Body of pancreas (tissue), 4 donors: ENCODE measurements around the gene A3GALT2. TPM values are rescaled to one million over a fixed set of nuclear protein-coding genes. Genes with fewer than 3 reads are reported as not detected.

Experiments used
- ATAC-seq: fragments of 150-250 bp; one replicate; pipeline ENCODE4 v1.9.1; 2016
- DNase-seq, 4 donors: peaks; one replicate each; pipeline ENCODE4 v3.0.0-alpha.2; 2019
- H3K27ac ChIP-seq, 4 donors: fragments of 200-600 bp; sonication (generic); 1 replicate in 3 of 4; 2 replicates in 1 of 4; pipeline versions ENCODE4 v1.5.1 to v1.6.1; 2016 to 2019; ENCODE audit warnings: mild to moderate bottlenecking in 1 of 4, mixed read lengths in 1 of 4, moderate library complexity in 1 of 4
- H3K27me3 ChIP-seq, 2 donors: fragments of 200-600 bp; sonication (generic); one replicate each; pipeline ENCODE4 v1.6.0; 2016; ENCODE audit warnings: mild to moderate bottlenecking in 1 of 2
- H3K36me3 ChIP-seq, 2 donors: fragments of 200-600 bp; sonication (generic); replicated peaks in 1 of 2; 2 replicates each; pipeline ENCODE4 v1.5.1; 2016; ENCODE audit warnings: low read depth in 2 of 2; ENCODE audit not compliant: insufficient read depth in 1 of 2
- H3K4me1 ChIP-seq: fragments of 200-600 bp; sonication (generic); one replicate; pipeline ENCODE4 v1.6.0; 2016
- H3K4me3 ChIP-seq, 2 donors: fragments of 200-600 bp; sonication (generic); 1 replicate in 1 of 2; 2 replicates in 1 of 2; pipeline ENCODE4 v1.5.1; 2016 to 2019
- H3K9me3 ChIP-seq, 3 donors: fragments of 200-600 bp; sonication (generic); 1 replicate in 2 of 3; 2 replicates in 1 of 3; pipeline ENCODE4 v1.5.1; 2016
- POLR2A ChIP-seq, 3 donors: fragments of 450-650 bp; IDR thresholded peaks; one replicate each; pipeline ENCODE4 v1.6.1; 2016; ENCODE audit warnings: antibody characterized with exemption in 3 of 3, mild to moderate bottlenecking in 2 of 3
- WGBS, 2 donors: methylation state at CpG; one replicate each; pipeline ENCODE4 v1.1.5; 2017; 5-methylcytosine and 5-hydroxymethylcytosine counted together
- intact Hi-C: fragments of 100-400 bp; cut with DNase I; formaldehyde crosslinking; loops from one replicate; pipeline ENCODE4 v1.15.1; 2023
- total RNA-seq, 2 donors: library from RNA; depleted of rRNA; stranded (reverse); fragments of >200 nt; gene quantifications; one replicate each; pipeline ENCODE4 v1.1.0, GENCODE V29; 2016
- TF ChIP-seq, protein P1 (sequence below), 7 experiments: fragments of 450-650 bp in 4 of 7; fragments of 200-600 bp in 3 of 7; sonication (generic) in 3 of 7; IDR thresholded peaks; one replicate each; pipeline ENCODE4 v1.5.1; 2016 to 2019; ENCODE audit warnings: antibody characterized with exemption in 7 of 7

Gene A3GALT2
- total RNA-seq, 2 donors from 2014 or later = not detected

- DNase-seq (no peak), ATAC-seq (no peak)
- intact Hi-C loops = no loop called here
- peaks cover 18% of the 10 kb centered on the region for H3K4me1 ChIP-seq
- H3K4me3 ChIP-seq = no peak overlapping the region
- TF ChIP-seq POLR2A (IDR thresholded peaks at IDR 0.05) = no peak
- TF ChIP-seq, protein P1, sequence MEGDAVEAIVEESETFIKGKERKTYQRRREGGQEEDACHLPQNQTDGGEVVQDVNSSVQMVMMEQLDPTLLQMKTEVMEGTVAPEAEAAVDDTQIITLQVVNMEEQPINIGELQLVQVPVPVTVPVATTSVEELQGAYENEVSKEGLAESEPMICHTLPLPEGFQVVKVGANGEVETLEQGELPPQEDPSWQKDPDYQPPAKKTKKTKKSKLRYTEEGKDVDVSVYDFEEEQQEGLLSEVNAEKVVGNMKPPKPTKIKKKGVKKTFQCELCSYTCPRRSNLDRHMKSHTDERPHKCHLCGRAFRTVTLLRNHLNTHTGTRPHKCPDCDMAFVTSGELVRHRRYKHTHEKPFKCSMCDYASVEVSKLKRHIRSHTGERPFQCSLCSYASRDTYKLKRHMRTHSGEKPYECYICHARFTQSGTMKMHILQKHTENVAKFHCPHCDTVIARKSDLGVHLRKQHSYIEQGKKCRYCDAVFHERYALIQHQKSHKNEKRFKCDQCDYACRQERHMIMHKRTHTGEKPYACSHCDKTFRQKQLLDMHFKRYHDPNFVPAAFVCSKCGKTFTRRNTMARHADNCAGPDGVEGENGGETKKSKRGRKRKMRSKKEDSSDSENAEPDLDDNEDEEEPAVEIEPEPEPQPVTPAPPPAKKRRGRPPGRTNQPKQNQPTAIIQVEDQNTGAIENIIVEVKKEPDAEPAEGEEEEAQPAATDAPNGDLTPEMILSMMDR (IDR thresholded peaks at IDR 0.05) = no peak
- no peaks in the 10 kb centered on the region for H3K27me3 ChIP-seq
- WGBS, 2 donors = 72 to 82% methylated on average over 2 of the region's 2 CpGs
- H3K9me3 ChIP-seq = no peaks in the 10 kb centered on the region
- H3K36me3 ChIP-seq = no peaks in the 10 kb centered on the region
- H3K27ac ChIP-seq = no peak overlapping the region
Observed at GRCh38 chr1:33359931-33360330, 39.0 kb upstream of the A3GALT2 start.

DNA sequence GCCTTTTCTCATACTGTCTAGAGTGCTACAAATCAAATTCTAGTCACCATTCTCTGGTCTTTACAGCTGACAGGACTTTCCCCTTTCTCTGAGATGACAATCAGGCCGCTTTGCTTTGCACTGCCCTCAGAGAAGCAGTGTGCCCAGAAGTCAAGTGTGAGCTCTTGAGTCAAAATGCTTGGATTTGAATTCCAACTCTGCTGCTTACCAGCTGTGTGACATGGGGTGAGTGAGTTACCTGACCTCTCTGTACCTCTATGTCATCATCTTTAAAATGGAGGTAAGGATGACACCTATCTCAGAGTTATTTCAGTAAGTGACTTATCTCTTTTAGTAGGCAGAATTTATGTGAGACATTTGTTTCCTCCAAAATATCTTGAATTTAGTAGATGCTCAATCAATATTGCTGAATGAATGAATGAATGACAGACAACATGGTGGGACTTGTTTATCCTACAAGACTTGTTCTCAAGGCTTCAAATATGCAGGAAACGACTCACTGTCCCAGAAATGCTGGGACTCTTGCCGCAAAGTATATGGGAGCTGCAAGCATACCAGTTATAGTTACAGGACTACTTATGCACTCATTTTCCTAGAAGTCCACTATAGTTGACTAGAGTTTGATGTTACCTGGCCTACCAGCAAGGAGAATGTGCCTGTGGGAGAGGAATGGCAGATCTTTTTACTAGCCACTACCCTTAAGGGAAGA is 38.1 kb upstream of the A3GALT2 start:
- DNase-seq = no peak
- H3K27me3 ChIP-seq = no peaks in the 10 kb centered on the region
- no peaks in the 10 kb centered on the region for H3K9me3 ChIP-seq
- no peak for TF ChIP-seq POLR2A (IDR thresholded peaks at IDR 0.05)
- TF ChIP-seq, protein P1 (IDR thresholded peaks at IDR 0.05) = no peak
- intact Hi-C loops = no loop called here
- H3K36me3 ChIP-seq = no peaks in the 10 kb centered on the region
- WGBS, 2 donors = 89% methylated on average over 3 of the region's 3 CpGs
- peaks cover 9% of the 10 kb centered on the region for H3K4me1 ChIP-seq
- H3K4me3 ChIP-seq = no peak overlapping the region
- no peak for ATAC-seq
- H3K27ac ChIP-seq = no peak overlapping the region

GRCh38 chr1:33358114-33358794 is 37.4 kb upstream of the A3GALT2 start:
- no peaks in the 10 kb centered on the region for H3K36me3 ChIP-seq
- peaks cover 2% of the 10 kb centered on the region for H3K4me1 ChIP-seq
- TF ChIP-seq POLR2A (IDR thresholded peaks at IDR 0.05) = no peak
- TF ChIP-seq, protein P1 (IDR thresholded peaks at IDR 0.05) = no peak
- no peaks in the 10 kb centered on the region for H3K27me3 ChIP-seq
- no peak for ATAC-seq
- no peak for DNase-seq
- intact Hi-C loops = no loop called here
- no peak overlapping the region for H3K27ac ChIP-seq
- 74 to 78% methylated on average over 4 of the region's 4 CpGs for WGBS, 2 donors
- no peaks in the 10 kb centered on the region for H3K9me3 ChIP-seq
- H3K4me3 ChIP-seq = no peak overlapping the region

DNA sequence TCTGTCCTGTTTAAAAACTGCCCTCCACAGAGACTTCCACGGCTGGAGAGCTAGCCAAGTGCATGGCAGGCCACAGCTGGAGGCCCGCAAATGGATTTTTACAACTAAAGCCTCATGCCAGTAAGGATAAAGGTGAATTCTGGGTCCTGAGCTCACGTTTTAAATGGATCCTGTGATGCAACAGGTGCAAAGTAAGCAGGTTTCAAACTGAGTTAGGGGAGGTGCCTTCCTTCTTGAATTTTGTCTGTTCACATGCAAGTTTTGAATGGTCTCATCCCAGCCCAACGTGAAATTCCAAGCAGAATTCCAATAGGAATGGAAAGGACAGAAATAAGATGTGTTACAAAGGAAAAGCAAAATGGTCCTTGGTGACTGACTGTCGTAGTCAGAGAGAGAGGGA is 36.2 kb upstream of the A3GALT2 start:
- intact Hi-C loops = no loop called here
- WGBS, 2 donors = 89 to 98% methylated on average over 5 of the region's 5 CpGs
- no peak for ATAC-seq
- H3K4me1 ChIP-seq = no peaks in the 10 kb centered on the region
- no peaks in the 10 kb centered on the region for H3K36me3 ChIP-seq
- DNase-seq = no peak
- TF ChIP-seq, protein P1 (IDR thresholded peaks at IDR 0.05) = no peak
- TF ChIP-seq POLR2A (IDR thresholded peaks at IDR 0.05) = no peak
- no peak overlapping the region for H3K27ac ChIP-seq
- H3K9me3 ChIP-seq = no peaks in the 10 kb centered on the region
- H3K27me3 ChIP-seq = no peaks in the 10 kb centered on the region
- H3K4me3 ChIP-seq = no peak overlapping the region
